SK-N-SH treated with all-trans-retinoic acid at 6 μM for 48 hours (cell line): ENCODE measurements around the gene FTO.

ENCODE experiments used
- ATAC-seq: fragments of 200-7000 bp; cut with Tn5 transposase; 3 replicates; pipeline ENCODE4 v1.9.1; 2020; ENCODE audit warnings: mild to moderate bottlenecking, moderate library complexity
- ARNTL ChIP-seq: fragments of 450-650 bp; formaldehyde crosslinking; IDR thresholded peaks from 2 replicates; pipeline ENCODE4 v1.5.0; 2020; ENCODE audit warnings: low read depth, mild to moderate bottlenecking, moderate library complexity, borderline replicate concordance
- BACH2 ChIP-seq: fragments of 250-450 bp; sonication (Bioruptor Pico); IDR thresholded peaks from 2 replicates; pipeline ENCODE4 v1.9.0; 2021; ENCODE audit warnings: mild to moderate bottlenecking, borderline replicate concordance
- CSDC2 ChIP-seq: fragments of 250-450 bp; sonication (Bioruptor Pico); IDR thresholded peaks from 2 replicates; pipeline ENCODE4 v1.5.0; 2020; ENCODE audit warnings: mild to moderate bottlenecking, moderate library complexity
- ESRRG ChIP-seq: fragments of 250-450 bp; sonication (Bioruptor Pico); IDR thresholded peaks from 2 replicates; pipeline ENCODE4 v1.6.1; 2021; ENCODE audit warnings: mild to moderate bottlenecking
- GLIS3 ChIP-seq: fragments of 250-450 bp; sonication (Bioruptor Pico); IDR thresholded peaks from 2 replicates; pipeline ENCODE4 v1.5.0; 2020; ENCODE audit warnings: mild to moderate bottlenecking, moderate library complexity
- ISL1 ChIP-seq: fragments of 250-450 bp; sonication (Bioruptor Pico); IDR thresholded peaks from 2 replicates; pipeline ENCODE4 v2.1.2; 2022; ENCODE audit warnings: mild to moderate bottlenecking, moderate library complexity
- OSR1 ChIP-seq: fragments of 250-450 bp; sonication (Bioruptor Pico); IDR thresholded peaks from 2 replicates; pipeline ENCODE4 v1.8.0; 2022; ENCODE audit warnings: moderate library complexity, mild to moderate bottlenecking, inconsistent platforms
- PPARA ChIP-seq: fragments of 250-450 bp; sonication (Bioruptor Pico); IDR thresholded peaks from 2 replicates; pipeline ENCODE4 v1.5.0; 2020; ENCODE audit warnings: mild to moderate bottlenecking, borderline replicate concordance
- RARB ChIP-seq: fragments of 250-450 bp; sonication (Bioruptor Pico); IDR thresholded peaks from 2 replicates; pipeline ENCODE4 v1.8.0; 2021; ENCODE audit warnings: mild to moderate bottlenecking, moderate library complexity
- SNAI2 ChIP-seq: fragments of 250-450 bp; sonication (Bioruptor Pico); IDR thresholded peaks from 2 replicates; pipeline ENCODE4 v1.5.0; 2020; ENCODE audit warnings: mild to moderate bottlenecking, moderate library complexity
- TCF4 ChIP-seq: fragments of 250-450 bp; sonication (Bioruptor Pico); IDR thresholded peaks from 2 replicates; pipeline ENCODE4 v1.8.0; 2021; ENCODE audit warnings: mild to moderate bottlenecking, moderate library complexity, borderline replicate concordance
- TOX ChIP-seq: fragments of 250-450 bp; sonication (Bioruptor Pico); IDR thresholded peaks from 2 replicates; pipeline ENCODE4 v1.8.0; 2021; ENCODE audit warnings: mild to moderate bottlenecking, moderate library complexity, borderline replicate concordance
- ZC3H10 ChIP-seq: fragments of 250-450 bp; sonication (Bioruptor Pico); IDR thresholded peaks from 2 replicates; pipeline ENCODE4 v1.5.1; 2021; ENCODE audit warnings: mild to moderate bottlenecking, moderate library complexity
- ZFP3 ChIP-seq: fragments of 250-450 bp; sonication (Bioruptor Pico); IDR thresholded peaks from 2 replicates; pipeline ENCODE4 v1.5.0; 2020; ENCODE audit warnings: mild to moderate bottlenecking, moderate library complexity
- ZFP30 ChIP-seq: fragments of 450-650 bp; formaldehyde crosslinking; IDR thresholded peaks from 2 replicates; pipeline ENCODE4 v1.5.0; 2022; ENCODE audit warnings: mild to moderate bottlenecking, moderate library complexity
- ZNF565 ChIP-seq: fragments of 450-650 bp; formaldehyde crosslinking; conservative IDR thresholded peaks from 2 replicates; pipeline ENCODE4 v1.5.0; 2020; ENCODE audit warnings: low read depth, mild to moderate bottlenecking, moderate library complexity
- ZNF70 ChIP-seq: fragments of 450-650 bp; formaldehyde crosslinking; IDR thresholded peaks from 2 replicates; pipeline ENCODE4 v1.5.0; 2020; ENCODE audit warnings: mild to moderate bottlenecking, moderate library complexity
- TF ChIP-seq, protein P1 (sequence below): fragments of 250-450 bp; sonication (Bioruptor Pico); IDR thresholded peaks from 2 replicates; pipeline ENCODE4 v1.8.0; 2021; ENCODE audit warnings: low read depth, mild to moderate bottlenecking, moderate library complexity, borderline replicate concordance
- TF ChIP-seq, protein P2 (sequence below): fragments of 250-450 bp; sonication (Bioruptor Pico); IDR thresholded peaks from 2 replicates; pipeline ENCODE4 v1.5.1; 2020; ENCODE audit warnings: low read depth, mild to moderate bottlenecking, moderate library complexity
- TF ChIP-seq, protein P3 (sequence below): fragments of 250-450 bp; sonication (Bioruptor Pico); IDR thresholded peaks from 2 replicates; pipeline ENCODE4 v1.5.0; 2020; ENCODE audit warnings: mild to moderate bottlenecking, moderate library complexity
- TF ChIP-seq, protein P4 (sequence below): fragments of 250-450 bp; sonication (Bioruptor Pico); IDR thresholded peaks from 2 replicates; pipeline ENCODE4 v1.5.1; 2021; ENCODE audit warnings: mild to moderate bottlenecking, moderate library complexity

Gene FTO

DNA sequence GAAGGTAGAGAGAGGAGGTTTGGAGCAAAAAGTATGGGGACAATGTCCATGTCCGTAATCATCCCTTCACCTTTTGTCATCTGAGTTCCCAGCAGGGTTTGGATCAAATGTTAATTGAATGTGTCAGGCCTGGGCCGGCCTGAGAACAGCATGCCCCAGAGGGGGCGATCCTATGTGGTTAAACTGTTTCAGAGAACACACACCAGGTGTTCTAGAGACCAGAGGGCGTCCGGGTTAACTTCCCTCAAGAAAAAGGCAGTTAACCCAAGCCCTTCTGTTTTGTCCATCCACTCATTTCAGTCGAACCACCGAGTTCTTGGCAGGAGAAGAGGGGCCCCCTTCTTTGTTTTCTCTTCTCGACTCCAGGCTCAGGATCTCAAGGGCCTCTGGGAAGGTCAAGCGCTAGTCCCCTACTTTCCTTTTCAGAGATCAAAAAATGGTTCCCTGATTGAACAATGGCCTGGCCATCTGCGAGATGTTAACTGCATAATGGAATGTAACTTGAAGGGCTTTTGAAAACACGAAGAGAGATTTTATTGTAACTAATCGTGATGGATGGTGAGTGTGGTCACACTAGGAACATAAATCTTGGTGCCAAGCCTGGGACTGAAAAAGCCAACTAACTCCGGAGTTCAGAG, 440.1 kb downstream of the FTO start:
- TF ChIP-seq ISL1 (CRISPR knock-in tag) (0 out of 2 replicates have a peak, but pooled peaks have one; percentile 12), OSR1 (CRISPR knock-in tag) (no peak)
- ATAC-seq, result no peak

DNA sequence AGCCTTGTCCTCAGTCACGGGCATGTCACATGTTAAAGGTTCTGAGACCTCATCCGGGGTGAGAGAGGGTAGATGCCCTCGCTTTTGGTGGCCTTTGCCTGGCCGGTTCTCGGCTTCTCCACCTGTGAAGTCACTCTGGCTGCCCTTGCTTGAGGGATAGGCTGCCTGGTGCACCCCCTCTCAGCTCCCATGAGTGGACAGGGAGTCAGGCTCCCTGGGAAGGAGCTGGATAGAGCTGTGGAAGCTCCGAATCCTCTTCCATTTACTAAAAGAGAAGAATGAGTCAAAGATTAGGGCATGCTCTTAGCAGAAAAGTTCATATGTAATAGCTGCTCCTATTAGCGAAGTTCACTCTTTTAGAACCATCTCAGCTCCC, 440.6 kb downstream of the FTO start:
- no peak for TF ChIP-seq SNAI2 (CRISPR knock-in tag)
- TF ChIP-seq, protein P1, sequence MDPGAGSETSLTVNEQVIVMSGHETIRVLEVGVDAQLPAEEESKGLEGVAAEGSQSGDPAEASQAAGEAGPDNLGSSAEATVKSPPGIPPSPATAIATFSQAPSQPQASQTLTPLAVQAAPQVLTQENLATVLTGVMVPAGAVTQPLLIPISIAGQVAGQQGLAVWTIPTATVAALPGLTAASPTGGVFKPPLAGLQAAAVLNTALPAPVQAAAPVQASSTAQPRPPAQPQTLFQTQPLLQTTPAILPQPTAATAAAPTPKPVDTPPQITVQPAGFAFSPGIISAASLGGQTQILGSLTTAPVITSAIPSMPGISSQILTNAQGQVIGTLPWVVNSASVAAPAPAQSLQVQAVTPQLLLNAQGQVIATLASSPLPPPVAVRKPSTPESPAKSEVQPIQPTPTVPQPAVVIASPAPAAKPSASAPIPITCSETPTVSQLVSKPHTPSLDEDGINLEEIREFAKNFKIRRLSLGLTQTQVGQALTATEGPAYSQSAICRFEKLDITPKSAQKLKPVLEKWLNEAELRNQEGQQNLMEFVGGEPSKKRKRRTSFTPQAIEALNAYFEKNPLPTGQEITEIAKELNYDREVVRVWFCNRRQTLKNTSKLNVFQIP (CRISPR knock-in tag), result no peak
- TF ChIP-seq, protein P2, sequence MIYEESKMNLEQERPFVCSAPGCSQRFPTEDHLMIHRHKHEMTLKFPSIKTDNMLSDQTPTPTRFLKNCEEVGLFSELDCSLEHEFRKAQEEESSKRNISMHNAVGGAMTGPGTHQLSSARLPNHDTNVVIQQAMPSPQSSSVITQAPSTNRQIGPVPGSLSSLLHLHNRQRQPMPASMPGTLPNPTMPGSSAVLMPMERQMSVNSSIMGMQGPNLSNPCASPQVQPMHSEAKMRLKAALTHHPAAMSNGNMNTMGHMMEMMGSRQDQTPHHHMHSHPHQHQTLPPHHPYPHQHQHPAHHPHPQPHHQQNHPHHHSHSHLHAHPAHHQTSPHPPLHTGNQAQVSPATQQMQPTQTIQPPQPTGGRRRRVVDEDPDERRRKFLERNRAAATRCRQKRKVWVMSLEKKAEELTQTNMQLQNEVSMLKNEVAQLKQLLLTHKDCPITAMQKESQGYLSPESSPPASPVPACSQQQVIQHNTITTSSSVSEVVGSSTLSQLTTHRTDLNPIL (CRISPR knock-in tag), result no peak
- TF ChIP-seq ARNTL (CRISPR knock-in tag), result no peak
- TF ChIP-seq, protein P3, sequence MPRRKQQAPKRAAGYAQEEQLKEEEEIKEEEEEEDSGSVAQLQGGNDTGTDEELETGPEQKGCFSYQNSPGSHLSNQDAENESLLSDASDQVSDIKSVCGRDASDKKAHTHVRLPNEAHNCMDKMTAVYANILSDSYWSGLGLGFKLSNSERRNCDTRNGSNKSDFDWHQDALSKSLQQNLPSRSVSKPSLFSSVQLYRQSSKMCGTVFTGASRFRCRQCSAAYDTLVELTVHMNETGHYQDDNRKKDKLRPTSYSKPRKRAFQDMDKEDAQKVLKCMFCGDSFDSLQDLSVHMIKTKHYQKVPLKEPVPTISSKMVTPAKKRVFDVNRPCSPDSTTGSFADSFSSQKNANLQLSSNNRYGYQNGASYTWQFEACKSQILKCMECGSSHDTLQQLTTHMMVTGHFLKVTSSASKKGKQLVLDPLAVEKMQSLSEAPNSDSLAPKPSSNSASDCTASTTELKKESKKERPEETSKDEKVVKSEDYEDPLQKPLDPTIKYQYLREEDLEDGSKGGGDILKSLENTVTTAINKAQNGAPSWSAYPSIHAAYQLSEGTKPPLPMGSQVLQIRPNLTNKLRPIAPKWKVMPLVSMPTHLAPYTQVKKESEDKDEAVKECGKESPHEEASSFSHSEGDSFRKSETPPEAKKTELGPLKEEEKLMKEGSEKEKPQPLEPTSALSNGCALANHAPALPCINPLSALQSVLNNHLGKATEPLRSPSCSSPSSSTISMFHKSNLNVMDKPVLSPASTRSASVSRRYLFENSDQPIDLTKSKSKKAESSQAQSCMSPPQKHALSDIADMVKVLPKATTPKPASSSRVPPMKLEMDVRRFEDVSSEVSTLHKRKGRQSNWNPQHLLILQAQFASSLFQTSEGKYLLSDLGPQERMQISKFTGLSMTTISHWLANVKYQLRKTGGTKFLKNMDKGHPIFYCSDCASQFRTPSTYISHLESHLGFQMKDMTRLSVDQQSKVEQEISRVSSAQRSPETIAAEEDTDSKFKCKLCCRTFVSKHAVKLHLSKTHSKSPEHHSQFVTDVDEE (CRISPR knock-in tag), result no peak
- TF ChIP-seq ZC3H10 (CRISPR knock-in tag), result no peak
- TF ChIP-seq OSR1 (CRISPR knock-in tag), result no peak
- no peak for TF ChIP-seq TCF4 (CRISPR knock-in tag)
- TF ChIP-seq RARB (CRISPR knock-in tag), result no peak
- TF ChIP-seq ZNF565 (CRISPR knock-in tag), result no peak
- no peak for TF ChIP-seq ISL1 (CRISPR knock-in tag)
- no peak for TF ChIP-seq ZFP30
- no peak for TF ChIP-seq BACH2 (CRISPR knock-in tag)
- TF ChIP-seq GLIS3 (CRISPR knock-in tag), result no peak
- no peak for TF ChIP-seq ESRRG
- no peak for TF ChIP-seq PPARA
- no peak for TF ChIP-seq CSDC2 (CRISPR knock-in tag)
- no peak for ATAC-seq

DNA sequence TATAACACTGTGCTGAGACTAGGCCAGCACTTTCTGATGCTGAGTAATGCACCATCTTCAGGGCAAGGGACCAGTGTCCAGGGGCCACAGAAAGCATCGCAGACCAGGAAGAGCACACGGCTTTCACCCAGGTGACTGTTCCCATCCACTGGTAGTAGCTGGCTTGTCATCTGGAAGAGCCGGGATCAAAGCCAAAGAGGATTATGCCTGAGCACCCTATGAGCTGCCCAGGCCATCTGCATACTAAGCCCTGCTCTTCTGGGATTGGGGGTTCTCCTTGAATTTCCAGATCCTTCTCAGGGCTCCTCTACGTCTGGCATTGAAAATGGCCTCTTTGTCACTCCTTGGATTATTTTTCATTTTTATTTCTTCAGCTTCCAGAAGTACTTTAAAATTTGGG, 441.9 kb downstream of the FTO start:
- TF ChIP-seq, protein P1 (CRISPR knock-in tag), result no peak
- TF ChIP-seq, protein P4, sequence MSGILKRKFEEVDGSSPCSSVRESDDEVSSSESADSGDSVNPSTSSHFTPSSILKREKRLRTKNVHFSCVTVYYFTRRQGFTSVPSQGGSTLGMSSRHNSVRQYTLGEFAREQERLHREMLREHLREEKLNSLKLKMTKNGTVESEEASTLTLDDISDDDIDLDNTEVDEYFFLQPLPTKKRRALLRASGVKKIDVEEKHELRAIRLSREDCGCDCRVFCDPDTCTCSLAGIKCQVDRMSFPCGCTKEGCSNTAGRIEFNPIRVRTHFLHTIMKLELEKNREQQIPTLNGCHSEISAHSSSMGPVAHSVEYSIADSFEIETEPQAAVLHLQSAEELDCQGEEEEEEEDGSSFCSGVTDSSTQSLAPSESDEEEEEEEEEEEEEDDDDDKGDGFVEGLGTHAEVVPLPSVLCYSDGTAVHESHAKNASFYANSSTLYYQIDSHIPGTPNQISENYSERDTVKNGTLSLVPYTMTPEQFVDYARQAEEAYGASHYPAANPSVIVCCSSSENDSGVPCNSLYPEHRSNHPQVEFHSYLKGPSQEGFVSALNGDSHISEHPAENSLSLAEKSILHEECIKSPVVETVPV, result no peak
- TF ChIP-seq ARNTL (CRISPR knock-in tag) (no peak), PPARA (no peak), ZNF70 (CRISPR knock-in tag) (no peak), SNAI2 (CRISPR knock-in tag) (no peak), RARB (CRISPR knock-in tag) (no peak), BACH2 (CRISPR knock-in tag) (no peak), GLIS3 (CRISPR knock-in tag) (no peak), ZC3H10 (CRISPR knock-in tag) (no peak), CSDC2 (CRISPR knock-in tag) (no peak), ZFP3 (CRISPR knock-in tag) (no peak), TOX (CRISPR knock-in tag) (no peak)
- TF ChIP-seq, protein P2 (CRISPR knock-in tag), result no peak
- TF ChIP-seq, protein P3 (CRISPR knock-in tag), result no peak
- no peak for ATAC-seq
